Stomach (tissue), 4 donors: ENCODE data around the gene RHOT1.

Experiments used
- CTCF ChIP-seq, 7 experiments: fragments of 450-650 bp in 4 of 7; fragments of 200-600 bp in 3 of 7; sonication (generic) in 3 of 7; IDR thresholded peaks; one replicate each; pipeline ENCODE4 v1.5.1; 2016 to 2019; ENCODE audit warnings: antibody characterized with exemption in 7 of 7, control low read depth in 2 of 7, mild to moderate bottlenecking in 1 of 7
- POLR2A ChIP-seq, 4 donors: fragments of 450-650 bp; IDR thresholded peaks; one replicate each; pipeline ENCODE4 v1.6.1; 2016; ENCODE audit warnings: antibody characterized with exemption in 4 of 4, control low read depth in 2 of 4, mild to moderate bottlenecking in 1 of 4, moderate library complexity in 1 of 4
- POLR2AphosphoS5 ChIP-seq, 3 donors: sonication (generic); formaldehyde crosslinking; IDR thresholded peaks; one replicate each; pipeline ENCODE4 v1.6.1; 2016; ENCODE audit warnings: antibody characterized with exemption in 3 of 3

DNA sequence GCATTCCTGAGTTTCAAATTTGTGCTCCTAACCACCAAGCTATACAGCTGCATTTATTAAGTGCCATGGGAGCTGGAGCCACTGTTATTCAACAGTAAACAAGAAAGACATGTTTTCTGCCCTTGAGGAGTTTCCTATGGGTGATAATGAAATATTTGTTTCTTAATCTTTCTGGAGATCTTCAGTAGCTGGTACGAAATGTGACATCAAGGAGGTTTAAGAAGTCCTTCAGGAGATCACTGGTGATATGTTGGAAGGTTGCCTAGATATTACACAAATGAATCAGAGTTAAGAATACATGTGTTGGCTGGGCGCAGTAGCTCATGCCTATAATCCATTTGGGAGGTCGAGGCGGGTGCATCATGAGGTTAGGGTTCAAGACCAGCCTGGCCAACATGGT lies 14.9 kb downstream of the RHOT1 start:
- TF ChIP-seq CTCF (IDR thresholded peaks at IDR 0.05) (no peak), POLR2A (IDR thresholded peaks at IDR 0.05) (no peak), POLR2AphosphoS5 (IDR thresholded peaks at IDR 0.05) (no peak)
